HL-60/S4 treated with retinoic acid at 250 ng/mL for 4 days and 3 days (cell line): ENCODE results near the gene GABRB3.

ENCODE experiments used
- in situ Hi-C: fragments of 300-500 bp; cut with MboI; formaldehyde crosslinking; loops from 2 replicates; pipeline ENCODE4 v1.7.0; 2022; ENCODE audit warnings: low sequenced_read_pairs

The GABRB3 gene

DNA sequence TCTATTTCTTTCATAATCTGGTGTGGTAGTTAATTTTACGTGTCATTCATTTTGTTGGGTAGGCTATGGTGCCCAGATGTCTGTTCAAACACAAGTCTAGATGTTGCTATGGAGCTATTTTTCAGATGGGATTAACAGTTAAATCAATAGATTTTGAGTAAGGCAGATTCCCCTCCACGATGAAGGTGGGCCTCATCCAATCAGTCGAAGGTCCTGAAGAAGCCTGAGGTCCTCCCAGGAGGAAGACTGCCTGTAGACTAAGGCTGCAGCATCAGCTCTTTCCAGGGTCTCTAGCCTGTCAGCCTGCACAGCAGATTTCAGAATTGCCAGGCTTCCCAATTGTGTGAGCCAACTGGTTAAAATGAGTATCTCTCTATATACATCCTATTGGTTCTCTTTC, 92.9 kb downstream of the GABRB3 start:
- in situ Hi-C loops, result no loop called here

- in situ Hi-C loops, result no loop called here
These were observed 96.8 kb downstream of the GABRB3 start for GRCh38 chr15:26676115-26676514.

DNA sequence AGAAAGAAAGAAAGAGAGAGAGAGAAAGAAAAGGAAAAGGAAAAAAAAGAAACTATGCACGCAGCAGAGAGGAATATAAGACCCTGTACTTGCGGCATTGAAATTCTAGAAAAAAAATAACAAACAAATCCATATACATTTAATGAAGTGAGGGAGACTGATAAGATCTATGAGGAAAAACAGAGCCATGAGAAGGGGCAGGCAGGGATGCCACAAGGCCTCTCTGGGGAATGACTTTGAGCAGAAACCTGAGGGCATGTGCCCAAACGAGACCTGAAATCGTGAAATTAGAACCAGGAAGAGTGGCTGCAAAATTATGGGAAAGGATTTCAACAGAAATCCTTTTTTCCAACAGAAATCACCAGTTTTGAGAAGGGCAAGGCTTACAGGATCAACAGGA, 98.4 kb downstream of the GABRB3 start:
- in situ Hi-C loops, result no loop called here

DNA sequence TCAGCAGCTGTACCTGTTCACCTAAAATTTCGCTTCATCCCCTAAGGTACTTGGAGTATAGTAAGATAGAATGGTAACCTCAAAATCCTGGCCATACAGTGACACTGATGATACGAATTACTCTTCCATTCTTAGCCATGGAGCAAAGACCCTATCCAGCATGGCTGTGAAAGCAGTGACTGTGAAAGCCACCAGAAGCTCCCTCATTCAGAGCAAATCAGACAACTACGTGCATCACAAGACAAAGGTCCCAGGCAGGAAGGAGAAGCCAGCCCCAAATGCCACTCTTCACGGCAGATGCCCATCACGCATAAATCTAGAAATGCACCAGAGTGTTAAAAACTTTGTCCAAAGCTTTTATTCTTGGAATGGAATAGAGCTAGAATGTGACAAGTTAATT, 99.4 kb downstream of the GABRB3 start:
- in situ Hi-C loops, result no loop called here

DNA sequence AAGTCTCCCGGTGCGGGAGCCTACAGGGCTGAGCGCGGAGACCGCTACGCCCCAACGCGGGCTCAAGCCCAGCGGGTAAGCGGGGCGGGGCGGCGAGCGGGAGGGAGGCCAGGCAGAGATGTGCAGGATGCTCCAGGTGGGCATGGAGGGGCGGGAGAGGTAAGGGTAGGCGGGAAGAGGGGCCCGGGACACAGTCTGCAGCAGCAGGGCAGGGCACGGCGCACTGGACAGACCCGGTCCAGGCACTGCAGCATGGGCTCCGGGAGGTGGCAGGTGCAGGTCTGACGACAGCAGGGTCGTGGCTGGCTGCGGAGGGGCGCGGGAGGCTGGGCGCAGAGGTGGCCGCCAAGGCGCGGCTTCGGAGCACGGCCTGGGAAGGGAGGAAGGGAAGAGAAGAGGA, 102.8 kb downstream of the GABRB3 start:
- in situ Hi-C loops, result no loop called here

- in situ Hi-C loops, result no loop called here
These were observed 105.5 kb downstream of the GABRB3 start for GRCh38 chr15:26667222-26667988.

DNA sequence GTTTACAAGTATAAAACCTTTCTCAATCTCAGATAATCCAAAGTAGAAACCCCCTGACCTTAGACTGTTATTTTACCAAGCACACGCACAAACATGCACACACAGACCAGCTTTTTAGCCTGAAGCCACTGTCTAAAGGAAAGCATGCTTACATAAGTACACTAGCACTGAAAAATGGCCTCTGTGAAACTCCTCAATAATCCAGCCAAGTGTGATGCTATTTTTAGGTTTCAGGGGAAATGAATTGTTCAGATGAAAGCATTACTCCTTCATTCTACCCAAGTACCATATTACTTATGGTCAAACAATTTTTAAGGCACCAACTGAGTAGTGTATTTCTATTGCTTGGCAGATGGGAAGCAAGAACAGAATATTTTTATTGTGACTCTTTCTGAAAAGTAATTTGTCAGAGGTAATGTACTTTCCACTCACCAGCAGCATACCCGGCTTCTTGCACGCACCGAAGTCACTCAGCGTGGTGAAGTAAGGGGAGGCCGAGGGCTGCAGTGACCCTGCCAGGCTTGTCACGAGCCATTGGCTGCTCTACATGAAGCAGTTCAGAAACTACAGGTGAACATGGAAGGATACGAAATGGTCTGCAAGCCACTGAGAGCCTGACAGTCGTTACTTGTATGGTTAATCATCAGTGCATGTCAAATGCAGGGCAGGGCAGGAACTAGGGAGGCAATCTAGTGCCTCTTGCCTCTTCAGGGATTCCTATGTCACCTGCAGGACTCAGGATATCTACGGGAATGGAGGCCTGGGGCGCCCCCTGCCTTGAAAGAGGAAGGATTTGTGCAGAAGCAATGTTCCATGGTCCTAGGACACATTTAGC, 106.7 kb downstream of the GABRB3 start:
- in situ Hi-C loops, result no loop called here

DNA sequence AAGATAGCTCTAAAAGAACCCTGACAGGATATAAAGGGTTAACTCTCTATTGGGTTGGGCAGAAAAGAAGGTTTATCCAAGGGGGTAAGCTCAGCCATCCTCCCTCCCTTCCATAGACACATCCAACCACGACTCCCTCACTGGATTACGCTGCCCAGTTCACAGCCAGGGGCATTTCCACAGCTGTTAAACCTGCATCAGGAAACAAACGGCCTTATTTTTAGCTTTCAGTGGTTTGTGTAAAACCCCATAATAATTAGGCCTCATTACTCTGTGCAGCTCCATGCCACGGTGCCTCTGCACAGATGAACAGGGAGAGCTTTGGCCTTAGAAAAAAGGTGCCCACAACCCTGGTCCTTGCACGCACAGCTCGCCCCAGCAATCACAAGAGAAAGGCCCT, 110.6 kb downstream of the GABRB3 start:
- in situ Hi-C loops, result no loop called here

DNA sequence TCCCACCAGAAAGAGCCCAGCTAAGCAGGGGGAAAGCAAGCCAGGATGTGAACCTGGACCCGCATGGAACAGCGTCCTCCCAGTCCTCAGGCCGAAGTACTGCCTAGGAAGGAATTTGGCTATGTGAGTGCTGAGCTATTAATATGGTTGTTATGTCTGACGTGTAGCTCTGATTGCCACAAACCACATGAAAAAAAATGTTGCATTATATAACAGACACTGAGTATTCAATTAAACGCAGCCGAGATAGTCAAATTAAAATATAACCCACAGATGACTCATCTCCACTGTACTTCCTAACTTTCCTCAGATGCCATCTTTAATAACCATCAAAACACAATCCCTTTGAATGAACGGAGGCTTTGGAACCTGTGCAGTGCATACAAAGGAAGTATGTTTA, 111.1 kb downstream of the GABRB3 start:
- in situ Hi-C loops, result no loop called here

DNA sequence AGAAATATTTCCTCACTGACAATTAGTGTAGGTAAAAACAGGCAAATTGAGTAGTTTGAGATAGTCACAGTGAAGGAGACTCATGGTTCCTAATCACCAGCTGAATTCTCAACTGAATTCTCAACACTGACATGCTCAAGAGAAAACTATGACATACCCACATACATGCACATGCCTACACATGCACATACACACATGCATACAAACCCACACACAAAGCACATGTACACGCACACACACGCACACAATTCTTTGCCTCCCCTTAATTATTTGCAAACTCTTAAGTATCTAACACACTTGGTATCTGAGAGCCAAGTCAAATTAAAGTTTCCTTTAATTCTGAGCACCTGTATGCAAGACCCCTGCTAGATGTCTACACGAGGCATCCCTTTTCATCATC, 111.8 kb downstream of the GABRB3 start:
- in situ Hi-C loops, result no loop called here

GRCh38 chr15:26660241-26660640, 112.6 kb downstream of the GABRB3 start:
- in situ Hi-C loops, result no loop called here

DNA sequence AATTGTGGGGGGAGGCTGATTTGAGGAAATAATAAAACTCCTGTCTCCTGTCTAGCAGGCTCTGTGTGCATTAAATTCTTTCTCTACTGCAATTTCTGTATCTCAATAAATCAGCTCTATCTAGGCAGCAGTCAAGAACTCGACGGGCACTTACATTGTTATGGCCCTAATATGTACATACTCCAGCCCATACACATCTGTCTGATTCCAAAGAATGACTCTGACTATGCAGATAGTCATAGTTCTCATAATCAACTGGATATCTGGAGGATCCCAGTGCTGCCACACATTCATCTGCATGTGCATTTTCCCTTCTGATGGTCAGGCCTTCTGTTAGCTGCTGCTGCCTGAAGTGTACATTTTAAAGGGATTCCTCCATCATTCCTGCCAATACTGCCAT, 114.6 kb downstream of the GABRB3 start:
- in situ Hi-C loops, result no loop called here

DNA sequence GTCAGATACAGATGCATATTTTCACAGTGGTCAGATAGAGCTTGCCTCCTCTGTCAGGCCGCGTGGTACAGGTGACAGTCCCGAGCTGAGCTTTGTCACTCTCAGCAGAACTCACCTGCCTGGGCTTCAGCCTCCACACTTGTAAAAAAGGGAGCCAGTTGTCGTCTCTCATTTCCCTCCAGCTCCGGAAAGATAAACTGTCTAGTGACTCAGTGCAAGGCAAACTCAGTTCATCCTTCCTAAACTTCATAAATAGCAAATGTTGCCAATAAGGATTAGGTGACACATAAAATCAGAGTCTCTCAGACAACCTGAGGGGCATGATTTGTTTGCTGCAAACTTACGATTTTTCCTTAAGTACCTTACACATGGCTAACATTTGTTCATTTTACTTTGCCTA, 116.8 kb downstream of the GABRB3 start:
- in situ Hi-C loops, result no loop called here

- in situ Hi-C loops, result no loop called here
These were observed 121.0 kb downstream of the GABRB3 start for GRCh38 chr15:26651909-26652308.

- in situ Hi-C loops, result no loop called here
These were observed 124.2 kb downstream of the GABRB3 start for GRCh38 chr15:26648676-26649075.

- in situ Hi-C loops, result no loop called here
These were observed 127.9 kb downstream of the GABRB3 start for GRCh38 chr15:26644948-26645347.

GRCh38 chr15:26641144-26641543, 131.7 kb downstream of the GABRB3 start:
- in situ Hi-C loops, result no loop called here

- in situ Hi-C loops, result no loop called here
These were observed 132.3 kb downstream of the GABRB3 start for GRCh38 chr15:26640601-26641000.

- in situ Hi-C loops, result no loop called here
These were observed 132.9 kb downstream of the GABRB3 start for GRCh38 chr15:26639966-26640365.

DNA sequence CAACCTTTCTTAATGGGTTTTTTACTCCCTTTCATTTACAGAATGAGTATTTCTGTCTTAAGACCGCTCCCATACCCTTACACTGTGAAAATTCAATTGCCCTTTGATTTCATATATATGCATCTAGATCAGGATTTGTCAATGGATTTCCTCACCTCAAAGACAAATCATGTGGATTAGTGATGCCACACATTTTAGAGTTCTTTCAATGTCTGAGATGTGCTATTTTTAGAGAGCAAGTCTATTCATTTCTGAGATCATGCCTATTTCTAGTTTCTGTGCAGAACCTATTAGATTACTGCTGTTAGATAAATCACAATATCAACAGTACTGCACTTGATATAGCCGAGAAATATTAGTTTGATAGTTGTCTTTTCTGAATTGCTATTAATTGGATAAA, 137.3 kb downstream of the GABRB3 start:
- in situ Hi-C loops, result no loop called here

DNA sequence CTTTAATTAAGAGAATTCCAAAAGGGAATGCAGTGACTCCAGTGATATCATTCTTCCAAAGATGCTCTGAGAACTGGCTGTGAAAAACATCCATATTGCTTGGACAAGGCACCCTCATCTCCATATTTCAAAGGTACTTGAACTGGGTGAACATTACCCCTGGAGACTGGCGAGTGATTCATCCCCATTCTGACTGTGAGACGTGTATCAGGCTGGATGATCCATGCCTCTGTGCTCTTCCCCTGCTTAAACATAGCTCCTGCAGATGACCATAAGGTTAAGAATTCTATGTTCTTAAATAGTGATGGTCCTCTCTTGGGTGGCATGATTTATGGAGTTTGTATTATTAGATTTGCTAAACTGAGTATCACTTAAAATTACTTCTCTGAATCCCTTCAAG, 137.8 kb downstream of the GABRB3 start:
- in situ Hi-C loops, result no loop called here

DNA sequence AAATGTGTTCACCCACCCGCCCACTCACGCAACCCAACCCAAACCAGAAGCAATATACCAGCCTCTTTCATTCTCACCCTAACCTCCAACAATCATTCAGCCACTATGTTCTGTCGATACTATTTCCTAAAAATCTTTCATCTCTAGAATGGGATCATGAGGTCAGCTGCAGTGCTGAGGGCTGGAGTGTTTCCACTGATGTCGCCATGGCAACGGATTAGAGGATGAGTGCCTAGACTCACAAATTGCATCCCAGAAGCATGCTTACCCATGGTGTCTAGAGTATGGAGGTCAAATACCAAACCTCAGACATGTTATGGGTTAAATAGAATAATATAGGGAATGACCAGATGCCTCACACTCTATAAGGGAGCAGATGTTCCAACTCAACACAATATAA, 138.5 kb downstream of the GABRB3 start:
- in situ Hi-C loops, result no loop called here
